GM12864 (cell line): Measurements from ENCODE around the gene ATP5F1D.

Source experiments
- DNase-seq: peaks from one replicate; pipeline ENCODE4 v3.0.0-alpha.2; 2011; ENCODE audit warnings: low read depth
- H3K4me3 ChIP-seq: 2 replicates; pipeline ENCODE4 v1.5.1; 2011; ENCODE audit warnings: mild to moderate bottlenecking, low read depth, low read length, control low read depth
- CTCF ChIP-seq: IDR thresholded peaks from 2 replicates; pipeline ENCODE4 v1.5.1; 2011; ENCODE audit warnings: low read depth, mild to moderate bottlenecking, moderate library complexity, low read length, control low read depth, inconsistent platforms; ENCODE audit errors: missing control alignments

The ATP5F1D gene

GRCh38 chr19:1290196-1290702 is 48.7 kb downstream of the ATP5F1D start:
- H3K4me3 ChIP-seq: no peak overlapping the region
- DNase-seq: no peak
- no peak for TF ChIP-seq CTCF

GRCh38 chr19:1290703-1291651 is 49.4 kb downstream of the ATP5F1D start:
- H3K4me3 ChIP-seq: no peak overlapping the region
- TF ChIP-seq CTCF: no peak
- no peak for DNase-seq

- no peak for DNase-seq
- TF ChIP-seq CTCF: no peak
- no peak overlapping the region; the same call in 1 of the 2 replicates for H3K4me3 ChIP-seq
These were observed 50.3 kb downstream of the ATP5F1D start for GRCh38 chr19:1291761-1292418.

GRCh38 chr19:1292419-1293151 is 51.0 kb downstream of the ATP5F1D start:
- no peak for TF ChIP-seq CTCF
- no peak overlapping the region for H3K4me3 ChIP-seq
- DNase-seq: no peak

- no peak for DNase-seq
- H3K4me3 ChIP-seq: no peak overlapping the region
- TF ChIP-seq CTCF: no peak
These were observed 52.4 kb downstream of the ATP5F1D start for GRCh38 chr19:1293782-1294604.
